Activated naive CD4-positive, alpha-beta T cell treated with anti-CD3 and anti-CD28 coated beads, Interleukin-2, amount 50 U/mL, for 72 hours (primary cell): ENCODE measurements around the gene CRAT. TPM values are rescaled to one million over a fixed set of nuclear protein-coding genes. Genes with fewer than 3 reads are reported as not detected.
A peak's percentile ranks its signal among the peaks of the same experiment; 100 is the strongest.

ENCODE experiments used
- ATAC-seq, 2 donors: fragments of 150-1000 bp; cut with Tn5 transposase; 2 replicates each; pipeline ENCODE4 v1.10.0; 2021; ENCODE audit warnings: mild to moderate bottlenecking in 2 of 2, moderate library complexity in 2 of 2
- DNase-seq, 2 donors: peaks; one replicate each; pipeline ENCODE4 v3.0.0; 2021 to 2022; ENCODE audit warnings: low spot score in 2 of 2
- H3K27ac Mint-ChIP-seq, 2 donors: one replicate each; pipeline ENCODE4 v1.8.0; 2022; ENCODE audit warnings: mild to moderate bottlenecking in 2 of 2, mixed read lengths in 2 of 2
- H3K36me3 Mint-ChIP-seq, 2 donors: one replicate each; pipeline ENCODE4 v1.8.0; 2022; ENCODE audit warnings: mixed read lengths in 2 of 2
- H3K9me3 Mint-ChIP-seq, 2 donors: one replicate each; pipeline ENCODE4 v1.8.0; 2022; ENCODE audit warnings: mixed read lengths in 2 of 2
- total RNA-seq, 2 donors: library from RNA; stranded (reverse); gene quantifications; one replicate each; pipeline ENCODE4 v1.2.3, GENCODE V29; 2022

The CRAT gene
- total RNA-seq, 2 donors from 2014 or later: 14.7 to 35.6 TPM

DNA sequence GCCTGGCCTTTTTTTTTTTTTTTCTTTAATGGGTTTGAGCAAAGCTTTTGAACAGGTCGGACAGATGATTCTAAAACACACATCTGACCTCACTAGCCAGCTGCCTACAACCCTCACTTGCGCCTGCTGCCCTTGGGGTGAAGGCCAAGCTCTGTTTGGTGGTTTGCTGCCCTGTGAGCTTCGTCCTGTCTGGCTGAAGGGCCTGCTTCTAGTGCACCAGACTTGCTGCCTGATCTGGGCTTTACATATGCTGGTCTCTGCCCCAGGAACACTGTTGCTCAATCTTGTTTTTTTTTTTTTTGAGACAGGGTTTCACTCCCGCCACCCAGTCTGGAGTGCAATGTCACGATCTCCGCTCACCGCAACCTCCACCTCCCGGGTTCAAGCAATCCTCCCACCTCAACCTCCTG is 46.1 kb downstream of the CRAT start:
- DNase-seq (no peak), ATAC-seq (no peak)
- Mint-ChIP-seq H3K27ac (no peak overlapping the region), H3K9me3 (no peaks in the 10 kb centered on the region), H3K36me3 (peaks cover 0 to 12% of the 10 kb centered on the region in 2 donors)

GRCh38 chr9:129063061-129063460 is 47.5 kb downstream of the CRAT start:
- DNase-seq (no peak), ATAC-seq (no peak)
- Mint-ChIP-seq H3K27ac (no peak overlapping the region), H3K36me3 (peaks cover 0 to 6% of the 10 kb centered on the region in 2 donors), H3K9me3 (no peaks in the 10 kb centered on the region)

DNA sequence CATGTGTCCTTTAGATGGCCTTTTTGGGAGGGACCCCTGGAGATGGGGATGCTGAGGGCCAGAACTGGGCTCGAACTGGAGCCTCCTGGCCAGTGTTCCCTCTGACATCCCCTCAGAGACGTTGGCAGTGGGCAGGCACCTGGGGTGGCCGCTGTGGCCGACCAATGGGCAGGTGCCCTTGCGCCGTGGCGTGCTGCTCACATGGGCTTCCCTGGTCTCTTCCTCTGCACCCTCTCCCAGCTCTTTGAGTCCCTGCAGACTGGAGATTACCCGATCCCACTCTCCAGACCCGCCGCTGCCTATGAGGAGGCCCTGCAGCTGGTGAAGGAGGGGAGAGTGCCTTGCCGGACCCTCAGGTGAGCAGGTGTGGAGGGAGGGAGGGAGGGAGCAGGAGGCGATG is 49.6 kb downstream of the CRAT start:
- DNase-seq: no peak
- Mint-ChIP-seq H3K9me3 (no peaks in the 10 kb centered on the region), H3K36me3 (peaks cover 0 to 5% of the 10 kb centered on the region in 2 donors), H3K27ac (peak overlapping the region in 1 of 2 donors; percentile 50)
- no peak for ATAC-seq

GRCh38 chr9:129059796-129060785 is 50.5 kb downstream of the CRAT start:
- Mint-ChIP-seq H3K36me3 (no peaks in the 10 kb centered on the region), H3K9me3 (no peaks in the 10 kb centered on the region), H3K27ac (peak overlapping the region in 1 of 2 donors; percentile 60)
- ATAC-seq (no peak), DNase-seq (no peak)

GRCh38 chr9:129058965-129059795 is 51.4 kb downstream of the CRAT start:
- DNase-seq (no peak), ATAC-seq (peak in 1 of 2 donors; percentile 43)
- Mint-ChIP-seq H3K9me3 (no peaks in the 10 kb centered on the region), H3K36me3 (no peaks in the 10 kb centered on the region), H3K27ac (no peak overlapping the region)

DNA sequence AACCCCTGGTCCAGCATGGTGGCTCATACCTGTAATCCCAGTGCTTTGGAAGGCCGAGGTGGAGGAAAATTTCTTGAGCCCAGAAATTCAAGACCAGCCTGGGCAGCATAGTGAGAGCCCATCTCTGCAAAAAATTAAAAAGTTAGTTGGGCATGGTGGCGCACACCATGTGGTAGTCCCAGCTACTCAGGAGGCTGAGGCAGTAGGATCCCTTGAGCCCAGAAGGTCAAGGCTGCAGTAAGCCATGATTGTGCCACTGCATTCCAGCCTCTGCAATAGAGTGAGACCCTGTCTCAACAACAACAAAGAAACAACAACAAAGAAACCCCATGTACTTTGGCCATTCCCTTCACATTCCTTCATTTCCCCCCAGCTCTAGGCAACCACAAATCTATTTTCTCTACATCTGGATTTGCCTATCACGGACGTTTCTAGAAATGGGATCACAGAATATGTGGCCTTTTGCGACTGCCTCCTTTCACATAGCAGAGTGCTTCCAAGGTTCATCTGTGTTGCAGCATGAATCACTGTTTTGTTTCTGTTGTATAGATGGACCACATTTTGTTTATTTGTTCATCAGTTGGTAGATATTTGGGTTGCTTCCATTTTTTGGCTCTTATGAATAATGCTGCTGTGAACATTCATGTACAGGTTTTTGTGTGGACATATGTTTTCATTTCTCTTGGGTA is 56.3 kb downstream of the CRAT start:
- H3K9me3 Mint-ChIP-seq: no peaks in the 10 kb centered on the region
- no peaks in the 10 kb centered on the region for H3K36me3 Mint-ChIP-seq
- DNase-seq (no peak), ATAC-seq (no peak)
- H3K27ac Mint-ChIP-seq: no peak overlapping the region

DNA sequence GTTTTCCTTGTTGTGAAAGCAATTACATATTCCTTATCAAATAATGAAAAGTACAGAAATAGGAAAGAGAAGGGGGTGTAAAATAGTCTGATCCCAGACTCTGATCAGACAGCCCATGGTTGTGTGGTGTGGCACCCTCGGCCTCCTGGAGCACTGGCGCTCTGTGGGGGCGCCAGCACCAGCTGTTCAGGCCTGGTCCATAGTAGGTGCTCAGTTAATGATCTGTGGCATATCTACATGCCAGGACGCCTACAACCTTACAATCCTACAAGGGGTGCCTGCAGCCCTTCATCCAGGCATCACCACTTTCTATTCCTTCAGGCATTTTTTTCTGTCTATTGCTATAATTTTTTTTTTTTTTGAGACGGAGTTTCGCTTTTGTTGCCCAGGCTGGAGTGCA is 57.6 kb downstream of the CRAT start:
- DNase-seq (no peak), ATAC-seq (no peak)
- Mint-ChIP-seq H3K36me3 (no peaks in the 10 kb centered on the region), H3K27ac (no peak overlapping the region), H3K9me3 (no peaks in the 10 kb centered on the region)

DNA sequence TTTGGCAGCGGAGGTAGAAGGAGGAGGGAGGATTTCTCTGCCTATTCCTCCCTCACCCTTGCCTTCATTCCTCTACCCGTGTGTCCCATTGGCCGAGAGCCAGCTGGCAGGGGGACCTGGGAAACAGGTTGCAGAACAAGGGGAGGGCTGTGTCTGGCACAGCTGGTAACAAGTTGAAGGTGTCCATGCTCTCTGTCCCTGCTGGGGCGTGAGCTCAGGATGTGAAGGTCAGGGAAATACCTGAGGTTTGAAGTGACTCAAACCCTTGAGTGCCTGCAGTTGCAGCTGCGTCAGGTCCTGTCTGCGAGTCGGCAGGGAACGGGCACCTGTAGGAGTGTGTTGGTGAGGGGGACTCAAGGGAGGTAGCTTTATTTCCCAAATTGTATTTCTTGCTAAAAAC is 58.0 kb downstream of the CRAT start:
- DNase-seq (no peak), ATAC-seq (no peak)
- Mint-ChIP-seq H3K9me3 (no peaks in the 10 kb centered on the region), H3K36me3 (no peaks in the 10 kb centered on the region), H3K27ac (no peak overlapping the region)

Other genes with a start within 250 kb of the CRAT start
- gene KYAT1, start 228.8 kb downstream of the CRAT start, total RNA-seq: 10 to 100 TPM; 19.9 to 49.0 TPM
- 10 to 100 TPM; 16.3 to 20.9 TPM for gene LRRC8A, start 228.7 kb downstream of the CRAT start, total RNA-seq
- gene PHYHD1, start 189.8 kb downstream of the CRAT start, total RNA-seq: under 1 TPM; 0.54 to 0.64 TPM
- 1 to 10 TPM; 5.1 to 5.6 TPM for gene DOLK, start 163.2 kb downstream of the CRAT start, total RNA-seq
- 100 to 1,000 TPM; 110 to 123 TPM for gene NUP188, start 163.1 kb downstream of the CRAT start, total RNA-seq
- 10 to 100 TPM; 44.1 to 59.9 TPM for gene SH3GLB2, start 82.5 kb downstream of the CRAT start, total RNA-seq
- gene MIGA2, start 74.2 kb downstream of the CRAT start, total RNA-seq: 10 to 100 TPM; 30.4 to 79.3 TPM
- 10 to 100 TPM; 11.6 to 36.1 TPM for gene DOLPP1, start 29.7 kb downstream of the CRAT start, total RNA-seq
- gene PTPA, start 622 bp upstream of the CRAT start, total RNA-seq: 100 to 1,000 TPM in 1 of 2 donors, 10 to 100 TPM in 1; 93.1 to 109 TPM
- 1 to 10 TPM; 3.6 to 5.7 TPM for gene IER5L, start 67.5 kb upstream of the CRAT start, total RNA-seq